Activated naive CD8-positive, alpha-beta T cell treated with anti-CD3 and anti-CD28 coated beads for 36 hours (primary cell): ENCODE measurements around the gene SPC24. TPM values are rescaled to one million over a fixed set of nuclear protein-coding genes. Genes with fewer than 3 reads are reported as not detected.
"Not testable (repeated sequence)": the region's sequence is repeated elsewhere in the genome, so short reads cannot be mapped to it uniquely, and the experiment has no call there.

Experiments
- DNase-seq: peaks from one replicate; pipeline ENCODE4 v3.0.0; 2021
- H3K27ac Mint-ChIP-seq: one replicate; pipeline ENCODE4 v1.8.0; 2022; ENCODE audit warnings: mild to moderate bottlenecking, moderate library complexity, mixed read lengths
- H3K27me3 Mint-ChIP-seq: one replicate; pipeline ENCODE4 v1.8.0; 2022; ENCODE audit warnings: mild to moderate bottlenecking, mixed read lengths
- H3K36me3 Mint-ChIP-seq: one replicate; pipeline ENCODE4 v1.8.0; 2021; ENCODE audit warnings: mild to moderate bottlenecking, mixed read lengths
- H3K4me1 Mint-ChIP-seq: one replicate; pipeline ENCODE4 v1.8.0; 2021; ENCODE audit warnings: mixed read lengths
- H3K4me3 Mint-ChIP-seq: one replicate; pipeline ENCODE4 v1.8.0; 2022; ENCODE audit warnings: mild to moderate bottlenecking, moderate library complexity, mixed read lengths
- H3K9me3 Mint-ChIP-seq: one replicate; pipeline ENCODE4 v1.8.0; 2022; ENCODE audit warnings: mixed read lengths
- total RNA-seq, 2 experiments: library from RNA; stranded (reverse); gene quantifications; one replicate each; pipeline ENCODE4 v1.2.3, GENCODE V29; 2021

Gene SPC24
- total RNA-seq, 2 experiments from 2014 or later, result 54.4 TPM

GRCh38 chr19:11196406-11197287 is 41.1 kb upstream of the SPC24 start:
- Mint-ChIP-seq H3K27ac (no peak overlapping the region), H3K27me3 (peaks cover 22% of the 10 kb centered on the region), H3K4me3 (peak overlapping the region; percentile 55), H3K9me3 (no peaks in the 10 kb centered on the region), H3K36me3 (no peaks in the 10 kb centered on the region), H3K4me1 (peaks cover 8% of the 10 kb centered on the region)
- peak; percentile 14 for DNase-seq

GRCh38 chr19:11195681-11196080 is 40.1 kb upstream of the SPC24 start:
- peaks cover 22% of the 10 kb centered on the region for H3K27me3 Mint-ChIP-seq
- H3K27ac Mint-ChIP-seq, result no peak overlapping the region

DNA sequence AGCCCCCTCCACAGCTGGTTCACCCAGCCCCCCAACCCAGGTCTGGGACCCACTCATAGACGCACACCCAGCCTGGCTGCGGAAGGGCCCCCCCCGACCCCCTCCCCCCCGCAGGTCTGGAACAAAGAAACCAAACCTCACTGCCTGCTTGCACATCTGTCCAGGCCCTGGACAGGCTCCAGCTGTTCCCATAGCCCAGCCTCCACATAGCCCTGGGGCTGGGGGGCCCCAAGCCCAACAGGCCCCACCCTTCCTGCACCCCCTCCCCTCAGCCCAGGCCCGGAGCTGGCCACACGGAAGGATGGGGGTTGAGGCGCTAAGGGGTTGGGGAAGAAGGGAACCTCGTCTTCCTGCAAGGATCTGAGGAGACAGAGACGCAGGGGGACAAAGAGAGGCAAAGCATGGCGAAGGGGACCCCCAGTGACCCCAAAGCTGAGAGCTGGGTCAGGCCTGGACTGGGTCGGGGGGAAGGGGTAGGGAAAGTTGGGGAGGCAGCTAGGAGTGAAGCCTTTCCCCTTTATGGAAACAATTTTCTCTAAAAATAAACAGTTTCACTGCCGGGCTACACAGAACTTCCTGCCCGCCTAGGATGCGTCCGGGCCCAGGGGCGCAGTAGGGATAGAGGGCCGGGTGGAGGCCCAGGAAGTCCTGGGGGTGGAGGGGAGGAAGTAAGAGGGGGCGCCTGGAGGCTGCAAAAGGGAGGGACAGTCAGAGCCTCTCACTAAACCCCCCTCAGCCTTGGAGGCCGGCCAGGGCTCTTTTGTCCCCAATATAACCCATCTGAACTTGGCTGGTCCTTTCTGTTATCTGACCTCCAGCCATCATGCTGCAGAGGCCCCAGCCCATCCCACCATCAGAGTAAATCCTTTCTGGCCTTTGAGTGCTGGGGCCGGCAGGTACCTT is 39.3 kb upstream of the SPC24 start:
- peaks cover 8% of the 10 kb centered on the region for H3K4me1 Mint-ChIP-seq
- no peaks in the 10 kb centered on the region for H3K36me3 Mint-ChIP-seq
- H3K9me3 Mint-ChIP-seq, result no peaks in the 10 kb centered on the region
- H3K4me3 Mint-ChIP-seq, result no peak overlapping the region
- no peak overlapping the region for H3K27ac Mint-ChIP-seq
- DNase-seq, result no peak
- H3K27me3 Mint-ChIP-seq, result peaks cover 22% of the 10 kb centered on the region

More at GRCh38 chr19:11195681-11196080, 40.1 kb upstream of the SPC24 start:
- Mint-ChIP-seq H3K9me3 (no peaks in the 10 kb centered on the region), H3K36me3 (no peaks in the 10 kb centered on the region), H3K4me3 (no peak overlapping the region), H3K4me1 (peaks cover 8% of the 10 kb centered on the region)
- DNase-seq, result no peak

GRCh38 chr19:11194173-11194572 is 38.6 kb upstream of the SPC24 start:
- Mint-ChIP-seq H3K9me3 (no peaks in the 10 kb centered on the region), H3K27ac (no peak overlapping the region), H3K36me3 (no peaks in the 10 kb centered on the region), H3K4me1 (peaks cover 8% of the 10 kb centered on the region), H3K4me3 (no peak overlapping the region), H3K27me3 (peaks cover 19% of the 10 kb centered on the region)
- DNase-seq, result no peak

DNA sequence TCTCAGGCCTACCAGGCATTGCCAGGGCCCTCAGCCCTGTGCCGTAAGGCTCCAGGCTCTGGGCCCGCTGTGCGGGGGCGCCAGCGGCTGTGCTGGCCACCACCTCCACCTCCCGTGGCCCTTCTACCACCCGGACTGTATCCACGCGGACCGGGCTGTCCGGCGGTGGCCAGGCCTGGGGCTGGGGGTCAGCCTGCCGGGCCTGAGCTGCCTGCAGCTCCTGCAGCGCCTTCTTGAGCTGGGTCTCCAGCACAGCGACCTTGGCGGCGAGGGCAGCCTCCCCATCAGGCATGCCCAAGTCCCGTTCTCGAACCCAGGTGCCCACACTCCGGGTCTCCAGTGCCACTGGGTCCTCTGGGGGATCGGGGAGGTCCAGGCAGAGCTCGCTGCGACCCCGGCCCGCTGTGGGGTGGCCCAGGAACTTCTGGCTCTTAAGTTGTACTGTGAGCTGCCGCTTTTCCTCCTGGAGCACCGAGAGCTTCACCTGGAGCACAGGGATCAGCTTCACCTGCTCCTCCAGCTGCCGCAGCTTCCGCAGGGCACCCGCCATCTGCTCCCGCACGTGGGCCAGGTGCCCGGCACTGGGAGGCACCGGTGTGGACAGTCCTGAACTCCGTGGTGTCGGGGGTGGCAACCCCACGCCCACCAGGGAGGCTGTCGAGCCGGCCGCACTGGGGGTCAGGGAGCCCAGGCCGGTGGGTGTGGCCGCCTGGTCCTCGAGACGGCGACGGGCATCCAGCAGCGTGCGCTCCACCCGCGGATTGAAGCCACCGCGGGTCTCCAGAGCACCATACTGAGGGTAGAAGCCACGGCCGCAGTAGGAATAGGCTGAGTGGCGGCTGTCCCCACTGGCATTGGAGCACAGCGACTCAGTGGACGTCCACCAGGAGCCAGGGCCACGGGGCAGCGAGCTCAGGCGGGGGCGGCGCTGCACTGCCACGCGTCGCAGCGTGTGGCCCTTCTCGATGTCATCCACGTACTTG is 37.7 kb upstream of the SPC24 start:
- no peak for DNase-seq
- Mint-ChIP-seq H3K9me3 (no peaks in the 10 kb centered on the region), H3K27me3 (peaks cover 15% of the 10 kb centered on the region), H3K4me1 (peaks cover 8% of the 10 kb centered on the region), H3K4me3 (no peak overlapping the region), H3K27ac (no peak overlapping the region), H3K36me3 (no peaks in the 10 kb centered on the region)

DNA sequence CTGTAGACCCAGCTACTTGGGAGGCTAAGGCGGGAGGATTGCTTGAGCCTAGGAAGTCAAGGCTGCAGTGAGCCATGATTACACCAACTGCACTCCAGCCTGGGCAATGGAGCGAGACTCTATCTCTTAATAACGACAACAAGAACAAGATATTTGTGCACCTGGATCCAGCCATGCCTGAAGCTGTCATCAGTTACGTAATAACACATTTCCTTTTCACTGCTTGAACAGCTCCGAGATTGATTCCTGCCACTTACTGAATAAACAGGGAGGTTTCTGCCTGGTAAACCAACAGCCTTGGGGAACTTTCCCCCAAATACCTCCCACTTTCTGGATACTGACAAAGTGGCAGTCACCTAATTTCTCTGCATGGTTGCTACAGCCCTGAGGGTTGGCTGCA is 36.4 kb upstream of the SPC24 start:
- Mint-ChIP-seq H3K27ac (no peak overlapping the region), H3K4me1 (peaks cover 5% of the 10 kb centered on the region), H3K9me3 (no peaks in the 10 kb centered on the region), H3K36me3 (no peaks in the 10 kb centered on the region), H3K4me3 (no peak overlapping the region), H3K27me3 (peaks cover 15% of the 10 kb centered on the region)
- DNase-seq, result no peak

- H3K27me3 Mint-ChIP-seq, result peaks cover 11% of the 10 kb centered on the region
- H3K27ac Mint-ChIP-seq, result no peak overlapping the region
- H3K4me1 Mint-ChIP-seq, result peaks cover 2% of the 10 kb centered on the region
- H3K9me3 Mint-ChIP-seq, result no peaks in the 10 kb centered on the region
- no peak overlapping the region for H3K4me3 Mint-ChIP-seq
- no peaks in the 10 kb centered on the region for H3K36me3 Mint-ChIP-seq
- DNase-seq, result no peak
Measured at GRCh38 chr19:11191273-11191755, 35.7 kb upstream of the SPC24 start.

DNA sequence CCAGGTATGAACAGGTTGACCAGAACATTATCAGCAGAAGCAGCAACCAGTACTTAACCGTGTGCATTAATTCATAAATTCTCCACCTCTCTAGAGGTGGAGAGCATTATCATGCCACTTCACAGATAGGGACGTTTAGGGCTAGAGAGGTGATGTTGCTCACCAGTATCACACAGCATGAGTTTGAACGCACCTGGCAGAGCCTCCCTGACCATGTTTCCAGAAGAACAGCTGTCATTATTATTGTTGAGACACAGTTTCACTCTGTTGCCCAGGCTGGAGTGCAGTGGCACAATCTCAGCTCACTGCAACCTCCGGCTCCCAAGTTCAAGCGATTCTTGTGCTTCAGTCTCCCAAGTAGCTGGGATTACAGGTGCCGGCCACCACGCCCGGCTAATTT is 34.9 kb upstream of the SPC24 start:
- DNase-seq, result no peak
- no peak overlapping the region for H3K27ac Mint-ChIP-seq
- no peaks in the 10 kb centered on the region for H3K9me3 Mint-ChIP-seq
- peaks cover under 1% of the 10 kb centered on the region for H3K4me1 Mint-ChIP-seq
- H3K36me3 Mint-ChIP-seq, result no peaks in the 10 kb centered on the region
- H3K27me3 Mint-ChIP-seq, result peaks cover 2% of the 10 kb centered on the region
- H3K4me3 Mint-ChIP-seq, result no peak overlapping the region

GRCh38 chr19:11187441-11187840 is 31.9 kb upstream of the SPC24 start:
- Mint-ChIP-seq H3K4me1 (no peaks in the 10 kb centered on the region), H3K4me3 (no peak overlapping the region), H3K27me3 (no peaks in the 10 kb centered on the region), H3K27ac (no peak overlapping the region), H3K9me3 (no peaks in the 10 kb centered on the region), H3K36me3 (no peaks in the 10 kb centered on the region)
- DNase-seq, result no peak

DNA sequence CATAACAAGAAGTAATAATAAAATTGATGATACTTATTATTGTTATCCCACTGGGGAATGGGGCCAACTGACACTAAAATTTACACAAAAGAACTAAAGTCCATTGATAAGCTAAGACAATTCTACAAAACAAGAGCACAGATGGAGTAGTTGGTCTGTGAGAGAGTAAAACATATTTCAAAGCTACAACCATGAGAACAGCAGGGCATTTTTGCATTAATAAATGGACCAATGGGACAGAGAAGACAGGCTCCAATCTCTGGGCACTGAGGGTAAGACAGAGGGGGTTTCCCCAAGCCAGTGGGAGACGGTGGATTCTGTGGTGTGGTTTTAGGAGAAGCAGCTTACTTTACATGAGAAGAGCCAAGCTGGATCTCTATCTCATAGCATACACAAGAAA is 27.4 kb upstream of the SPC24 start:
- peaks cover 6% of the 10 kb centered on the region for H3K4me1 Mint-ChIP-seq
- DNase-seq, result no peak
- H3K27ac Mint-ChIP-seq, result no peak overlapping the region
- H3K27me3 Mint-ChIP-seq, result peaks cover 3% of the 10 kb centered on the region
- no peaks in the 10 kb centered on the region for H3K36me3 Mint-ChIP-seq
- no peaks in the 10 kb centered on the region for H3K9me3 Mint-ChIP-seq
- H3K4me3 Mint-ChIP-seq, result no peak overlapping the region

- Mint-ChIP-seq H3K36me3 (no peaks in the 10 kb centered on the region), H3K9me3 (no peaks in the 10 kb centered on the region), H3K27me3 (peaks cover 7% of the 10 kb centered on the region), H3K4me1 (peaks cover 6% of the 10 kb centered on the region), H3K27ac (no peak overlapping the region), H3K4me3 (no peak overlapping the region)
- no peak for DNase-seq
Measured at GRCh38 chr19:11181488-11181887, 25.9 kb upstream of the SPC24 start.

GRCh38 chr19:11180975-11181374 is 25.4 kb upstream of the SPC24 start:
- not testable (repeated sequence) for H3K36me3 Mint-ChIP-seq, H3K9me3 Mint-ChIP-seq, H3K4me1 Mint-ChIP-seq, H3K27me3 Mint-ChIP-seq, H3K4me3 Mint-ChIP-seq, DNase-seq, H3K27ac Mint-ChIP-seq

DNA sequence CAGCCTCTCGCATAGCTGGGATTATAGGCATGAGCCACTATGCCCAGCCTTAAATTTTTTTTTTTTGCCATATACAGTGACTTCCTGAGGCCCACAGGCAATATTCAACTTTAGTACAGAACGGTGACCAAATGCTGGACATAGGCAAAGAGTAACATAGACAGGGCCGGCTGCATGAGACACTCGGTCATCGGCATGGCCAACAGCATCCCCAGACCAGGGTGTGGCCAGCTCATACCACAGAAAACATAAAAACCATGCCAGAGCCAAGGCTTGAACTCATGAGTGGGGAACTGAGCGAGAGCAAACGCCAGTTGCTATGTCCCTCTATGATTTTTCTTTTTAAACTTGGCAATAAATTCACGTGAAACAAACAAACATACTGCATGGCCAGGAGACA is 24.8 kb upstream of the SPC24 start:
- peaks cover 6% of the 10 kb centered on the region for H3K4me1 Mint-ChIP-seq
- no peaks in the 10 kb centered on the region for H3K36me3 Mint-ChIP-seq
- DNase-seq, result no peak
- H3K9me3 Mint-ChIP-seq, result no peaks in the 10 kb centered on the region
- no peak overlapping the region for H3K4me3 Mint-ChIP-seq
- H3K27me3 Mint-ChIP-seq, result peaks cover 7% of the 10 kb centered on the region
- no peak overlapping the region for H3K27ac Mint-ChIP-seq

- H3K36me3 Mint-ChIP-seq, result no peaks in the 10 kb centered on the region
- DNase-seq, result no peak
Measured at GRCh38 chr19:11179716-11180297, 24.2 kb upstream of the SPC24 start.

More at GRCh38 chr19:11179716-11180297, 24.2 kb upstream of the SPC24 start:
- H3K27ac Mint-ChIP-seq, result no peak overlapping the region
- H3K4me1 Mint-ChIP-seq, result peaks cover 6% of the 10 kb centered on the region
- H3K27me3 Mint-ChIP-seq, result peaks cover 7% of the 10 kb centered on the region
- H3K4me3 Mint-ChIP-seq, result no peak overlapping the region
- no peaks in the 10 kb centered on the region for H3K9me3 Mint-ChIP-seq
